HG03378 (cell line): Measurements from ENCODE around the gene CDK11A.
"Not testable (repeated sequence)": the region's sequence is repeated elsewhere in the genome, so short reads cannot be mapped to it uniquely, and the experiment has no call there.

Experiments
- ATAC-seq: cut with Tn5 transposase; IDR thresholded peaks from one replicate; pipeline ENCODE4 v1.9.1; 2021; ENCODE audit warnings: mild to moderate bottlenecking, moderate library complexity; ENCODE audit not compliant: unreplicated experiment

The CDK11A gene

DNA sequence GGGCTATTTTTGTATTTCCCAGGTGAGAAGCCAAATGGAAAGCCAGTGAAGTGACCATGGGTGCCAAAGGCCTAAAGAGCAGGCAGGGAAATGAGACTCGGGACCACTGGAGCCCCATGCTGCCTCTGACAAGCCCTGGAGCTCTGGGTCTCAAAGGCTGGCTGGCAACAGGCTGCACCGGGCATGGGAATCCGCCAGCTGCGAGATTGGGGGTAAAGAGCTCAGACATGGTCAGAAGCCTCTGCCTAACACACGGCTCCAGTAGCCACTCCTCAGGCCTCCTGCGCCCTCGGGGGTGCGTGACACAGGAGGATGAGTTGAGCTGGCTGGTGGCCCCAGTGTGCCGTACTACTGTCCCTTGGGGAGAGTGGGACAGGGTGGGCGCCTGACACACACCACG lies 59.8 kb downstream of the CDK11A start:
- ATAC-seq, result not testable (repeated sequence)

DNA sequence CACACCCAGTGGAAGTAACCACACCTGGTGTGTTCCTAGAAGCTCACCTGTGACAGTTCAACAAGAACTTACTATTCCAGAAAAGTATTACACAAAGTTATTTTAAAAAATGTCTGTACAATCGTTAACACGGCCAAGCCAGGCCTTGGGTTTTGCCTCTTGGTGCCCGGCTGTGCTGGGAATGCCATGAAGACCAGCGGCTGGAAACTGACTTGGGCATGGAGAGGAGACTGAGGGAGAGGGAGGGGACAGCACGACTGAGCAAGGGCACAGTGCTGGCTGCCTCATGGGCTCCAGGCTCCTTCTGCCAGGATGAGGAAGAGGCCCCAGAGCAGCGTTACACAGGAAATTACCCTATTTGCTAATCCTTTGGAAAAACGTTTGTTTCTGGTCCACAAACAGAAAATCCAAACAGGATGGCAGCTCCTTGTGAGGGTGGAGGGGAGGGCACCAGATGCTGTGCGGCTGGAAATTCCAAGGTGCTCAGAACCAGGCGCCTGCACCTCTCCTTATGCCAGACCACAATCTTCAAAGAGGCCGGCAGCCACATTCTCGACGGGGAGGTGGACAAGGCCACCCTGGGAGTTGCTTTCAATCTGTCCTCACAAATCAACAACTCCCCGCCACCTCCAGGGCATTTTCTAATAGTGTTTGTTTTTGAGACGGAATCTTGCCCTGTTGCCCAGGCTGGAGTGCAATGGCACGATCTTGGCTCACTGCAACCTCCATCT lies 61.2 kb downstream of the CDK11A start:
- ATAC-seq, result not testable (repeated sequence)

DNA sequence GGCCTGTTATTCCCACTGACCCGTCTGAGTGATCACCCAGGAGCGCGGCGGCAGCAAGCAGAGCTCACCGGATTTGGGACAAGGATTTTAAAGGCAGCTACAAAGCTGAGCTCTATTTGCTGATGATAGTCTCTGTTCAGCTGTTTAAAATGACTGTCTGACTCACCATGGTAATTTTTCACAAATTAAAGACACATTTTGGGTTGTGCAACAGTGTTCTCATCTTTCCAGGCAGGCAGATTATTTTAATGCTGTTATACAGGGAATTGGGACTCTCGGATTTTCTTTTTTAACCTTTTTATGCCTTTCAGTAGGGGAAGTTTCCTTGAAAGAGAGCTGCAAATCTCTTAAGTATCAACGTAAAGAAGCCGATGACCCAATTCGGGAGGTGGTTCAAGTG lies 61.8 kb downstream of the CDK11A start:
- not testable (repeated sequence) for ATAC-seq

DNA sequence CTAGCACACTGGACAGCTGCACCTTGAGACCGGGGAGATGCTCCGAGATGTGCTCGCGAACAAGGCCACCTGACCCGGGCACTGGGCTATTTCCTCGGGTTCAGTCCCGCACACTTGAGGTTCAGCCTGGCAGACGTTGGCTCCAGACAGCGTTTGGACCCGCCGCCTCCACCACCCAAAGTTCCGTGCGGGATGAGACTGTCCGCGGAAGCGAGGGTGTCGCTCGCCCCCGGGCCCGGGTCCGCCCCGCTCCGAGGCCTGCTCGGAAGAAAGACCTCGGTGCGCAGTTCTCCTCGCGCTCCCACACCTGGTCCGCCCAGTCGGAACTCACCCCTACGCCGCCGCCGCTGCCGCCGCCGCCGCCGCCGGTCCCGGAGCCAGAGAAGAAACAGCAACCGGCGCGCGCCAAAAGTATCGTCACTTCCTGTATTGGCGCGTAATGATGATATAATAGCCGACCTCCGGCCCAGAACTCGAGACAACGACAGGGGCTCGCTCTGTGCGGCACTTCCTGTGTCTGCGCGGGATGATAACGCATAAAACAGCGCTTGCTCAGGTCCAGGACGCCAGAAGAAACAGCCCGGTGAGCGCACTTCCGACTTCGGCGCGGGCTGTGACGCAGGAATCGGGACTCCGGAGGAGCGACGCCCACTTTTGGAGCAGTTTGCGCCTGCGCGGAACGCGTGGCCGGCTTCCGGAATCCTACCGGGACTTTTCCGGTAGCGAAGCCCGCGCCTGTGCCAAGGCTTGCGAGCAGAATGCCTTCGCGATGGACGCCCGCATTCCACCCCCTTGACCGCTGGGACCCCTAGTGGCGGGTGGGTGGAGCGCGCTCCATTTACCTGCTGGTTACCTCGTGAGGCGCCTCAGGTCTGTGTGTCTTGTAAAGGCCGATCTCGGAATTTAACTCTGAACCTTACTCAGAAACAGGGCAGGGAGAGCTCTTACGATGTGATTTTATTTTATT lies 65.3 kb downstream of the CDK11A start, which contains the start of gene CDK11B:
CDK11B (minus strand) TSS at position 422 of the 967 bp plus-strand sequence. CDS start 1,519 bp downstream, outside the sequence.
- peak; percentile 72 for ATAC-seq
